Sigmoid colon (tissue), 7 donors: Measurements from ENCODE around the gene KCNB1. TPM values are rescaled to one million over a fixed set of nuclear protein-coding genes. Genes with fewer than 3 reads are reported as not detected.

Experiments
- DNase-seq: peaks from one replicate; pipeline ENCODE4 v3.0.0-alpha.2; 2019
- H3K27ac ChIP-seq, 4 donors: fragments of 200-600 bp; sonication (generic); one replicate each; pipeline ENCODE4 v1.5.1; 2016 to 2019; ENCODE audit warnings: mild to moderate bottlenecking in 1 of 4
- H3K27me3 ChIP-seq, 3 donors: fragments of 200-600 bp; sonication (generic); one replicate each; pipeline ENCODE4 v1.5.1; 2019; ENCODE audit warnings: mild to moderate bottlenecking in 1 of 3
- H3K36me3 ChIP-seq, 4 donors: fragments of 200-600 bp; sonication (generic); one replicate each; pipeline ENCODE4 v1.5.1; 2016 to 2019
- H3K4me1 ChIP-seq, 4 donors: fragments of 200-600 bp; sonication (generic); one replicate each; pipeline ENCODE4 v1.5.1; 2017 to 2019
- H3K4me3 ChIP-seq, 4 donors: fragments of 200-600 bp; sonication (generic); one replicate each; pipeline ENCODE4 v1.5.1; 2017 to 2019; ENCODE audit warnings: mild to moderate bottlenecking in 2 of 4, moderate library complexity in 1 of 4
- H3K9me3 ChIP-seq, 4 donors: fragments of 200-600 bp in 3 of 4; sonication (generic) in 3 of 4; one replicate each; pipeline versions ENCODE4 v1.5.1 to v1.6.1; 2013 to 2019
- CTCF ChIP-seq, 4 experiments: fragments of 450-650 bp in 3 of 4; fragments of 200-600 bp in 1 of 4; IDR thresholded peaks; one replicate each; pipeline ENCODE4 v1.5.1; 2016 to 2019; ENCODE audit warnings: antibody characterized with exemption in 4 of 4, mild to moderate bottlenecking in 3 of 4, moderate library complexity in 2 of 4
- EP300 ChIP-seq, 4 donors: sonication (generic); formaldehyde crosslinking; IDR thresholded peaks; one replicate each; pipeline ENCODE4 v1.6.1; 2017; ENCODE audit warnings: antibody characterized with exemption in 4 of 4
- POLR2A ChIP-seq, 2 donors: fragments of 450-650 bp; IDR thresholded peaks; one replicate each; pipeline ENCODE4 v1.6.1; 2016; ENCODE audit warnings: antibody characterized with exemption in 2 of 2, mild to moderate bottlenecking in 2 of 2, moderate library complexity in 2 of 2
- POLR2AphosphoS5 ChIP-seq, 4 donors: sonication (generic); formaldehyde crosslinking; IDR thresholded peaks; one replicate each; pipeline ENCODE4 v1.6.1; 2017; ENCODE audit warnings: antibody characterized with exemption in 4 of 4
- WGBS, 2 donors: extraction: QIAGEN DNeasy Blood & Tissue Kit; methylation state at CpG; one replicate each; pipeline ENCODE4 v1.1.7; 2013; 5-methylcytosine and 5-hydroxymethylcytosine counted together
- intact Hi-C: fragments of 100-400 bp; cut with DNase I; formaldehyde crosslinking; loops from one replicate; pipeline ENCODE4 v1.15.1; 2023
- polyA plus RNA-seq, 3 donors: library from polyadenylated mRNA; stranded (reverse); fragments of 200-250 nt; gene quantifications; one replicate each; pipeline ENCODE4 v1.2.3, GENCODE V29; 2013
- total RNA-seq, 4 donors: library from RNA; depleted of rRNA; stranded (reverse); fragments of >200 nt; gene quantifications; one replicate each; pipeline ENCODE4 v1.1.0, GENCODE V29; 2016
- donor health status: healthy with polysubstance abuse.
- donor health status: Bipolar disorder and iron deficiency.
- donor health status: healthy.

Gene KCNB1
- total and polyA plus RNA-seq, 7 donors = under 0.01 to 20.6 (median 14.6) TPM; not detected in 1

- TF ChIP-seq EP300 (IDR thresholded peaks at IDR 0.05) = no peak
- no peak for TF ChIP-seq POLR2AphosphoS5 (IDR thresholded peaks at IDR 0.05)
- no peak for TF ChIP-seq POLR2A (IDR thresholded peaks at IDR 0.05)
- H3K4me3 ChIP-seq = no peak overlapping the region
- intact Hi-C loops = no loop called here
- H3K36me3 ChIP-seq = no peaks in the 10 kb centered on the region
- 63% methylated on average over 4 of the region's 4 CpGs for WGBS, 2 donors
- no peaks in the 10 kb centered on the region for H3K9me3 ChIP-seq
- peaks cover 0 to 24% (median 21%) of the 10 kb centered on the region in 4 donors for H3K4me1 ChIP-seq
- no peak for DNase-seq
- H3K27me3 ChIP-seq = no peaks in the 10 kb centered on the region
- H3K27ac ChIP-seq = no peak overlapping the region
These were observed 51.1 kb downstream of the KCNB1 start for GRCh38 chr20:49431329-49431728.

- no peak for TF ChIP-seq CTCF (IDR thresholded peaks at IDR 0.05)
- DNase-seq = no peak
- no peak overlapping the region for H3K27ac ChIP-seq
- no peaks in the 10 kb centered on the region for H3K36me3 ChIP-seq
- H3K27me3 ChIP-seq = no peaks in the 10 kb centered on the region
- WGBS, 2 donors = 94% methylated on average over 2 of the region's 2 CpGs
- intact Hi-C loops = no loop called here
- H3K4me3 ChIP-seq = no peak overlapping the region
- H3K4me1 ChIP-seq = peaks cover 0 to 24% (median 22%) of the 10 kb centered on the region in 4 donors
- H3K9me3 ChIP-seq = no peaks in the 10 kb centered on the region
These were observed 52.1 kb downstream of the KCNB1 start for GRCh38 chr20:49430320-49430719.

- H3K9me3 ChIP-seq = no peaks in the 10 kb centered on the region
- TF ChIP-seq POLR2AphosphoS5 (IDR thresholded peaks at IDR 0.05) (peak in 1 of 4 donors; percentile 10), EP300 (IDR thresholded peaks at IDR 0.05) (no peak), CTCF (IDR thresholded peaks at IDR 0.05) (no peak), POLR2A (IDR thresholded peaks at IDR 0.05) (no peak)
- peaks cover 0 to 38% (median 29%) of the 10 kb centered on the region in 4 donors for H3K4me1 ChIP-seq
- intact Hi-C loops = no loop called here
- no peak for DNase-seq
- peak overlapping the region; percentile 70 to 80 (median 78) for H3K27ac ChIP-seq
- H3K4me3 ChIP-seq = no peak overlapping the region
- no peaks in the 10 kb centered on the region for H3K27me3 ChIP-seq
- WGBS, 2 donors = 67 to 73% methylated on average over 13 of the region's 13 CpGs
- no peaks in the 10 kb centered on the region for H3K36me3 ChIP-seq
These were observed 54.5 kb downstream of the KCNB1 start for GRCh38 chr20:49427751-49428518.

- Histone ChIP-seq H3K4me1 (peaks cover 0 to 45% (median 38%) of the 10 kb centered on the region in 4 donors), H3K9me3 (no peaks in the 10 kb centered on the region), H3K27ac (peak overlapping the region; percentile 70 to 80 (median 78)), H3K36me3 (no peaks in the 10 kb centered on the region), H3K27me3 (no peaks in the 10 kb centered on the region), H3K4me3 (no peak overlapping the region)
- WGBS, 2 donors = 0% methylated on average over 1 of the region's 1 CpG
- DNase-seq = no peak
- TF ChIP-seq POLR2AphosphoS5 (IDR thresholded peaks at IDR 0.05) (peak in 2 of 4 donors; percentile 16), CTCF (IDR thresholded peaks at IDR 0.05) (no peak), POLR2A (IDR thresholded peaks at IDR 0.05) (no peak), EP300 (IDR thresholded peaks at IDR 0.05) (no peak)
- intact Hi-C loops = no loop called here
These were observed 55.6 kb downstream of the KCNB1 start for GRCh38 chr20:49426873-49427272.

GRCh38 chr20:49426395-49426794, 56.1 kb downstream of the KCNB1 start:
- Histone ChIP-seq H3K4me3 (no peak overlapping the region), H3K4me1 (peaks cover 0 to 49% (median 43%) of the 10 kb centered on the region in 4 donors), H3K9me3 (no peaks in the 10 kb centered on the region), H3K27me3 (no peaks in the 10 kb centered on the region), H3K36me3 (no peaks in the 10 kb centered on the region), H3K27ac (peak overlapping the region; percentile 70 to 80 (median 78))
- DNase-seq = no peak
- intact Hi-C loops = no loop called here
- TF ChIP-seq CTCF (IDR thresholded peaks at IDR 0.05) (no peak), POLR2AphosphoS5 (IDR thresholded peaks at IDR 0.05) (no peak), EP300 (IDR thresholded peaks at IDR 0.05) (no peak)
- WGBS, 2 donors = 88 to 92% methylated on average over 5 of the region's 5 CpGs
